AML-193 (cell line): Measurements from ENCODE around the gene BCL2L14.

ENCODE experiments used
- DNase-seq, 2 experiments: peaks; one replicate each; lab custom pipeline; 2025; lab: John Stamatoyannopoulos, UW

Gene BCL2L14

DNA sequence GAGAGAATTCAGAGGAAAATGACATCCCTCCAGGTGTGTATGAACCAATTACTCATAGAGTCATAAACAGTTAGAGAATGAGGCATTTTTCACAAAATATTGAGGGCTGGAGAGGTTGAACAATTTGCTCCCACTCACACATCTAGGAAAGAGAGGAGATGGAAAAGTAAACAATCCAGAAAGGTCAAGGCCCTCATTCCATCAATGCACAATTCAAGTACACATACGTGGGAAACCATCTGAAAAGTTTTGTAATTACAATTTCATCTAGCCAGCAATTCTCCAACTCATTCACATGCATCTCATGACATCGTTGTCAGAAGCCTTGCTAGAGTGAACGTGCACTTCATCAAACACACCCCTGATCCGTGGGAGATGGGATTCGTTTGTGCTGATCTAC lies 15.7 kb upstream of the BCL2L14 start:
- DNase-seq = no peak

DNA sequence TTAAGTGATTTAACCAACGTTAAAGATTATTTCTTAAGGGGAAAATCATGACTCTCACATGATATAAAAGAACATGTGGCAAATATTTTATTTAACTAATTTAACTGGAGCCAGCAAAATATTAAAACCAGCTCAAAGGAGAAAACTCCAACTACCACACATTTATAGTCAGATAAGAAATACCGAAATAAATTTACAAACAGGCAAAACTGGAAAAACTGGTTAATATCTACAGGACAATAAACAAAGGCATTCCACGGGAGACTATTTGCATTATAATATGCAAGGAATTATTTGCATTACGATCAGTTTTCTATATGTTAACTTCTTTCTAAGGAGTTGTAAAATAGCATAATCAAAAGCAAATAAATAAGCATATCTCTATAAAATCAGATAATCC lies 13.8 kb upstream of the BCL2L14 start:
- no peak for DNase-seq

GRCh38 chr12:12064596-12064995 lies 6.1 kb upstream of the BCL2L14 start:
- DNase-seq = no peak

DNA sequence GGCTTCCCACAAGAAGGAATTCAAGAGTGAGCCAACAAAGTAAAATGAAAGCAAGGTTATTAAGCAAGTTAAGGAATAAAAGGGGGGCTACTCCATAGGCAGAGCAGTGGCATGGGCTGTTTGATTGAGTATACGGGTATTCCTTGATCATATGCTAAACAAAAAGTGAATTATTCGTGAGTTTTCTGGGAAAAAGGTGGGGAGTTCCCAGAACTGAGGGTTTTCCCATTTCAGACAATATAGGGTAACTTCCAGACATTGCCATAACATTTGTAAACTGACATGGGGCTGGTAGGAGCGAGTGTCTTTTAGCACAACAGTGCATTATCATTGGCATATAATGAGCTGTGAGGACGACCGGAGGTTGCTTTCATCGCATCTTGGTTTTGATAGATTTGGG lies 2.0 kb upstream of the BCL2L14 start:
- no peak for DNase-seq

- DNase-seq = no peak
Measured at GRCh38 chr12:12069821-12070548, 754 bp upstream of the BCL2L14 start.

DNA sequence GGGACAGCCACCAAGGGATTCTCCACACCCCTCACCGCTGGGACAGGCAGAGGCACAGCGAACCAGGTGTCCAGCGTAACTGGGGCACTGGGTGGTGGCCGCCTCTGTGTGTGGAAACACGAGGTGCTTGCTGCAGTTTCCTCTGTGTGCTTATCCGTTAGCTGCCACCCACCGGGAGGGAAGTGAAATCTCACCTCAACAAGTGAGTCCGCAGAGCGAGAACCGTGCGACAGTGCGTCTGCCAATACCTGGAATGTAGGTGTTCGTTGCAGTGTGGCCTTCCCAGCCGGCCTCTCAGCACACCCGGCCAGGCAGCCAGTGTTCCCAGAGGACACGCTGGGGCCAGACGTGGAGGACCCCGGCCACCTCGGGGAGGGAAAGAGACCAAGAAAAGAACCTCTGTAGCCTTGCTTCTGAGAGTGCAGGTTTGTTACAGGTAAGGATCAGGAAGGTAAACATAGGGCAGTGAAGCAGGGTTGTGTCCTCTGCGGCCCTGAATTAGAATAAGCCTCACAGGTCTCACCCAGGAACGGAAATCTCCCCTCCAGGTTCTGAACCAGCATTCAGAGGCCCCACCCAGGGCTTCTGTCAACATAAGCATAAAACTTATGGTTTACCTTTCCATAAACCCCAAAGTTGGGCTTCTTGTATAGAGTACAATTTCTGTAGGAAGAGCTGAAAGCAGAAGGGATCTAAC lies 1.5 kb downstream of the BCL2L14 start:
- no peak for DNase-seq

GRCh38 chr12:12079291-12079690 lies 8.6 kb downstream of the BCL2L14 start:
- no peak for DNase-seq

DNA sequence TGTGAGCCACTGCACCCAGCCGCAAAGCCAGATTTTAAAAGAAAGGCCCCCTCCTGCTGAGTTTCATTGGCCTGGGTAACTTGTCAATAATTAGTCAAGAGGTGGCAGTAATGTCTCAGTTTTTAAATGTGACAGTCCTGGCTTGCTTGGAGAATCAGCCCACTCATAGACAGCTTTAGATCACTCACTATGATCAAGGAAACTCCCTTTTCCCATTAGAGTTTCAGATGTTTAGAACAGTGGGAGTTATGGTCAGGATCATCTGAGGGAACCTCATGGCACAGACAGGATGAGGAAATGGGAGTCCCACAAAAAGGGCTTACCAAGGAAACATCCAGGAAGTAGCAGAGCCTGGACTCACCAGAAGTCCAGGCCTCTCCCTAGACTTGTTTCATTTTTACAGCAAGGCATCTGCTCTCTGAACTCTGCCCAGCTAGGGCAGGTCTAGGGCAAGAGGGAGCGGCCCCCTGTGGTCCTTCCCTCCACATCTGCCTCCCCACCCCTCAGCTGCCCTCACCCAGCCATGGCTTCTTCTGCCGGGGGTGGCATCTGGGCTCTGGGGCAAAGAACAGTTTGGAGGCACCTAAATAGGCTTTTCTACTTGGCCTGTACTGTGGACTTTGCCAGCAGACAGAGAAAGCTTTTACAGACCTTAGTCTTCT lies 11.2 kb downstream of the BCL2L14 start:
- peak; percentile 8 to 27 for DNase-seq

- no peak for DNase-seq
Measured at GRCh38 chr12:12083688-12084087, 12.9 kb downstream of the BCL2L14 start.

DNA sequence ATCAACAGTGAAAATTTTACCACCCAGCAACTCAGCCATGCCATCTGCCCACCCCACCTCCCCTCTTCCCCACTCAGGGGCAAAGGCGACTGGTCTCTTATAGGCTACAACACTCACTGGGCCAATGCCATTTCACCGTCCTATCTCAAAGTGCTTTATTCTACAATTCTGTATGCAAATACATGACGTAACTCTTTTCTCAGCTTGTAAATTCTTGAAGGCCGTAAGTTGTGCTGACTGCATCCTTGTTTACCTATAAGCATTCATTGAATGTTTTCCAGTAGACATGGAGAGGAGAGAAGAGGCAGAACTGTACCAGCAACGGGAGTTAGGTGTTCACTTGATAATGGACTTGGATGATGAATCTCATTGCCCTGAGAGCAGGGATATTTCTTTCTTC lies 15.6 kb downstream of the BCL2L14 start:
- DNase-seq = no peak

- DNase-seq = no peak
Measured at GRCh38 chr12:12086973-12087692, 16.4 kb downstream of the BCL2L14 start.

GRCh38 chr12:12087693-12088034 lies 16.9 kb downstream of the BCL2L14 start:
- DNase-seq = no peak

DNA sequence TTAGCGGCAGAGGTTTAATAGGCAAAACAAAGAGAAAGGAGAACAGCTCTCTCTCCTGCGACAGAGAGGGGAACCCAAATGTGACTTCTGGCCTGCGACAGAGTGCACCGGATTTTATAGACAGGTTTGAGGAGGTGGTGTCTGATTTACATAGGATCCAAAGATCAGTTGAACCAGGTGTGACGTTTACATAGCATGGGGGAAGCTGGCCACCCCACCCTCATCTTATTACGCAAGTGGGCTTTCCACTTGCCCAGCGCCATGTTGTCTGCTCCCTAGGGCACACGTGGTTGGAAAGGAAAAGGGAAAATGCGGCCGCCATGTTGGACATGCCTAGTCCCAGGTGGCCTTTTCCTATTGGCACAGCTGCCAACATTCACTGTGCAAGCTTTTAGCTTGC lies 17.4 kb downstream of the BCL2L14 start:
- no peak for DNase-seq

DNA sequence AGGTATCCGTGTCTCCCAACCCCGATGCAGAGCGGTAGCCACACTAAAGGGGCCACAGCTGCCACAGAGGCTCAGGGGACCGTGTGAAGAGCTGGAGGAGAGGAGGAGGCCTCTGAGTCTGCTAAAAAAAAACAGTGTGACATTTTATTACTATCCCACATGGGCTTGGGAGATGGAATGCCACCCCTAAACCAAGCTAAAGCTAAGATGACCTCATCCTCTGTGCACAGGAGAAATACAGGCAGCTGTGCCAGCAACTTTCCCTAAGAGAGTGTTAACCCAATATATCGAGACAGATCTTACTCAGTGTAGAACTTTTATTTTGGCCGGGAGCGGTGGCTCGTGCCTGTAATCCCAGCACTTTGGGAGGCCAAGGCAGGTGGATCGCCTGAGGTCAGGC lies 18.0 kb downstream of the BCL2L14 start:
- DNase-seq = no peak

GRCh38 chr12:12091071-12091470 lies 20.3 kb downstream of the BCL2L14 start:
- DNase-seq = no peak

- no peak for DNase-seq
Measured at GRCh38 chr12:12091977-12092663, 21.4 kb downstream of the BCL2L14 start.

GRCh38 chr12:12094481-12094880 lies 23.7 kb downstream of the BCL2L14 start:
- no peak for DNase-seq

DNA sequence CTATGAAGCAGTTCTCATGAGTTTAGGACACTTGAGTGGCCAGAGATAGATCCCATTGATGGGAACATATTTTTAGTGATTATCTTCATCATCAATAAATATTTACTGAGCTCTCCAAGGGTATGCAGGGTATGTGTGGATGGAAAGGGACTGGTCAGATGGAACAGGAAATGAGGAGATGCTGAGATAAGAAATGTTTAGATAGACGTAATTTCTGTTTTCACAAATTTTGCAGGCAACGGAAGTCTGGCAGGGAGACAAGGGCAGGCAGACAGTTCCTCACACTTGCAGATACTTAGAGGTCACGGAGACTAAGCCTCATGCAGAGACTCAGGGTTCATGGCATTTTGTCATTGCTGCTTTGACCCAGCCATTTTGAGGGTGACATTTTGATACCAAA lies 24.3 kb downstream of the BCL2L14 start:
- DNase-seq = no peak

- DNase-seq = no peak
Measured at GRCh38 chr12:12097891-12098690, 27.4 kb downstream of the BCL2L14 start.

DNA sequence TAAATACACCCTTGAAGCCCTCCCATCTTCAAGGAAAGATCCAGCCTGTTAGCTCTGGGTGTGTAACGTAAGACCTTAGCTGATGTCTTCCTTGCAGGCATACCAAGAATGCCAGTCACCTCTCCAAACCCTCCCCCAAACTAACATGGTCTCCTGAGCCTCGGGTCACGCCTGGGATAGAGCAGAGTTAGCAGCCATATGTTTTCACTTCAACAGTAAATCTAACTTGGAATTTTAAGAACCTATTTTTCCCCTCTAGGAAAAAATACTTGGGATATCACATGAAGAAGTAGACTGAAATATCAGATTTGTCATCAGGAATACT lies 27.9 kb downstream of the BCL2L14 start:
- no peak for DNase-seq

DNA sequence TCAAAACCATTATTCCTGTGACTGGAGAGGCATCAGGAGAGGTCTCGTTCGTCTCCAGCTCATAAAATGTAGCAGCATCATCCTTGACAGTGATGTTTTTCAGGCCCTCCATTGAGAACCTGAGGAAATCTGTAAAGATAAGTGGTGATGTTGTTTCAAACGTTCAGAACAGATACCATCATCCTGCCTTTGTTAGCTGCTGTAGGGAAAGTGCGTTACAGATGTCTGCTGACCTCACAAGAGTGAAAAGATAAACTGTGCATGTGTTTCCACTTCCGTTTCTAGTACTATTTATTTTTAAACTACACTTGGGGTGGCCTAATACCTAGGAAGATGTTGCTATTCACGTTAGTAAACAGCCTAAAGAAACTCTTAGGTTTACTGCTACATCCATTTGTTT lies 28.4 kb downstream of the BCL2L14 start:
- no peak for DNase-seq
